ENCODE measurements around the gene KATNB1.

Gene KATNB1

GRCh38 chr16:57758331-57759117 lies 23.0 kb downstream of the KATNB1 start:
- no peak for DNase-seq

GRCh38 chr16:57759131-57759530 lies 23.6 kb downstream of the KATNB1 start:
- DNase-seq, result no peak

- no peak for DNase-seq
Observed at GRCh38 chr16:57759541-57760356, 24.2 kb downstream of the KATNB1 start.

- no peak for DNase-seq
Observed at GRCh38 chr16:57760357-57761160, 25.0 kb downstream of the KATNB1 start.

GRCh38 chr16:57761301-57761700 lies 25.7 kb downstream of the KATNB1 start:
- no peak for DNase-seq

GRCh38 chr16:57761957-57762356 lies 26.4 kb downstream of the KATNB1 start:
- DNase-seq, result no peak

- DNase-seq, result no peak
Observed at GRCh38 chr16:57762365-57763040, 26.9 kb downstream of the KATNB1 start.

- DNase-seq, result no peak
Observed at GRCh38 chr16:57763285-57764005, 27.9 kb downstream of the KATNB1 start.

- no peak for DNase-seq
Observed at GRCh38 chr16:57764006-57764340, 28.4 kb downstream of the KATNB1 start.

- no peak for DNase-seq
Observed at GRCh38 chr16:57764341-57765159, 29.0 kb downstream of the KATNB1 start.

- no peak for DNase-seq
Observed at GRCh38 chr16:57765160-57765728, 29.7 kb downstream of the KATNB1 start.

GRCh38 chr16:57766714-57767348 lies 31.3 kb downstream of the KATNB1 start:
- DNase-seq, result no peak

- DNase-seq, result no peak
Observed at GRCh38 chr16:57769541-57770145, 34.1 kb downstream of the KATNB1 start.

- DNase-seq, result no peak
Observed at GRCh38 chr16:57770361-57770760, 34.8 kb downstream of the KATNB1 start.

GRCh38 chr16:57771141-57771785 lies 35.7 kb downstream of the KATNB1 start:
- no peak for DNase-seq

- no peak for DNase-seq
Observed at GRCh38 chr16:57773019-57773418, 37.4 kb downstream of the KATNB1 start.

- no peak for DNase-seq
Observed at GRCh38 chr16:57773655-57774295, 38.2 kb downstream of the KATNB1 start.

- DNase-seq, result no peak
Observed at GRCh38 chr16:57774705-57775285, 39.2 kb downstream of the KATNB1 start.
